HG03460 (cell line): ENCODE measurements around the gene USB1.

Source experiments
- ATAC-seq: cut with Tn5 transposase; IDR thresholded peaks from one replicate; pipeline ENCODE4 v1.9.1; 2021; ENCODE audit not compliant: unreplicated experiment

Gene USB1

DNA sequence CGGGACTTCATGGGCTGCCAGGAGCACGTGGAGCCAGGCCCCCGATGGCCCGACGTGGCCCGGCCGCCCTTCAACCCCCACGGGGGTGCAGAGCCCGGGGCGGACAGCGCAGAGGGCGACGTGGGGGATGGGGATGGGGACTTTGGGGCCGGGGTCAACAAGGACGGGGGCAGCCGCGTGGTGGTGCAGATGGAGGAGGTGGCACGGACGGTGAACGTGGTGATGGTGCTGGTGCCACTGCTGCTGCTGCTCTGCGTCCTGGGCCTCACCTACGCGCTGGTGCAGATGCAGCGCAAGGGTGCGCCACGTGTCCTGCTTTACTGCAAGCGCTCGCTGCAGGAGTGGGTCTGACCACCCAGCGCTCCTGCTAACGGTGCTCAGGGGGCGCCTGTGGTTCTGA lies 43.9 kb downstream of the USB1 start:
- ATAC-seq, result no peak

DNA sequence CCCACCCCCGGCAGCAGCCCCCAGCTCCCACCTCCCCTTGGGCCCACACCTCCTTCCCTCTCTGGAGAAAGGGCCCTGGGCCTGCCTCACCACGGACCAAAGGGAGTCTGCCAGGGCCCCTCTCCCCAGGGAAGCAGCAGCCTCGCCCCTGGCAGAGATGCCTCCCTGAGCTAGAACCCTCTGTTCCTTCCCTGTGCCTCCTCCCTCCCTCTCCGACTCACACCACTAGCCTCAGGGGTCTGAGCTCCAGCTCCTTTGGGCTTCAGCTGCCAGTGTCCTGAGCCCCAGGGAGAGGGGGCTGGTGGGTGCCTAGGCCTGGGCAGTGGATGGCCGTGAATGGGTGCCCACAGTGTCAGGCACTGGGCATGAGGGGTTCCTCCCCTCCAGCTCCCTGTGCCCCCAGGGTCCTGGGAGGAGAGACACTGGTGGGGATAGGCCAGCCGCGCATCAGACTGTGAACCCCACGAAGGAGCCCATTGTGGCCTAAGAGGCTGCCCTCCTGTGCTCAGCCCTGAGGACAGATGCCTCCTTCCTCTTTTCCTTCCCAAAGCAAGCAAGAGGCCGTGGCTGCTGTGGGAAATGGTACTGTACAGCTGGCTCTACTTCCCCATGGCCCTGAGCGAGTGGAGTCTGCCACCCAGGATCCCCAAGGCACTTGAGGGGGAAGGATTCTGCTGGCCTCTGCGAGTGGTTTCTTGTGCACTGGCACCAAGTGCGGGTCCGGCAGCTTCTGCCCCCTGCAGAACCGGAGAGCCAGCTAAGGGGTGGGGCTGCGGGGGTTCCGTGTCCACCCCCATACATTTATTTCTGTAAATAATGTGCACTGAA lies 45.1 kb downstream of the USB1 start:
- ATAC-seq, result no peak

DNA sequence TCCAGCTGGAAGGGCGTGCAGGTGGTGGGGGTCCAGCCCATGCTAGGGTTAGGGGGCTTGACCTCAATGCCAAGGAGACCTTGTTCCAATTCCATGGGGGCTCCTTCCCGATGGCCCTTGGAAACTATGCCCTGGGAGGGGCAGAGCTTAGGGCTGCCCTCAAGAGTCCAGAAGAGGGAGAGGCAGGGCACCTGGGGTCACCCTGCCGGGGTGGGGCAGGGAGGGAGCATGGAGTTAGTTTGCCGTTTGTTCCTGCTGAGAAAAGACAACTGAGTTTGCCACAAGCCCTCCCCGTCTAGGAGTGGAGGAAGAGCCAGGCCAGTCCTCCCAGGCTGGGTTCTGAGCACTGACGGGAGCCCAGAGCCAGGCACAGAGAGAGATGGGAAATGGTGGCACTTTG lies 45.7 kb downstream of the USB1 start:
- no peak for ATAC-seq

DNA sequence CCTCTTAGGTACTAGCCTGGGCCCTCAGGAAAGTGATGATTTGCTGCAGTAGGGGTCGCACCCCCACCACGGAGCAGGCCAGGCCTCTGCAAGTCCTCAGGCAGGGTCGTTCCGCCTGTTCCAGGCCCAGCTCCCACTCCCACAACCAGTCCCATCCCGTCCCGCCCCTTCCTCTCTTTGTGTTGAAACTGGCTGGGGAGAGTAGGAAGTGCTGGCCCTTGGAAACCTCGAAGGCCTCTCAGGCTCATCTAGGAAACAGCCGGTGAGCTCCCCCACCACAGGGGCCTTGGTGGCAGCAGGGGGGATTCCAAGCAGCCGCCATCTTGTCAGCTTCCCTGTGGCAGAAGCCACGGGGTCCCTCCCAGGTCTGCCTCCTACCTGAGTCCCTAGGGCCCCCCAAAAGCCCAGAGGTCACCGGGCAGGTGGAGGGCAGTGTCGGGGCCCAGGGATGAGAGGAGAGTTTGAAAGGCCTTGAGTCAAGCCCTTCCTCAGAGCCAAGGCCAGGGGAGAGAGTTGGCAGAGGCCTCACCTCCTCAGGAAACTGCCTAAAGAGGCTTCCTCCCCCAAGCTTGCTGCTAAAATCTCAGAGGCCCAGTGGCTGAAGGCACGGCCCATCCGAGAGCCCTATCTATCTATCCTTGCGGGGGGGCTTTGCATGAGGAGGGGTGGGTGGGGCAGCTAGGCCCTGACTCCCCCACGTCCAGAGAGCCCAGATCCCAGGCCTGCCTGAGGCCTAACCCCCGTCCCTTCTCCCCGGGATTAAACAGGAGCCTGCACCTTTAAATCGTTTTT lies 46.5 kb downstream of the USB1 start:
- no peak for ATAC-seq

DNA sequence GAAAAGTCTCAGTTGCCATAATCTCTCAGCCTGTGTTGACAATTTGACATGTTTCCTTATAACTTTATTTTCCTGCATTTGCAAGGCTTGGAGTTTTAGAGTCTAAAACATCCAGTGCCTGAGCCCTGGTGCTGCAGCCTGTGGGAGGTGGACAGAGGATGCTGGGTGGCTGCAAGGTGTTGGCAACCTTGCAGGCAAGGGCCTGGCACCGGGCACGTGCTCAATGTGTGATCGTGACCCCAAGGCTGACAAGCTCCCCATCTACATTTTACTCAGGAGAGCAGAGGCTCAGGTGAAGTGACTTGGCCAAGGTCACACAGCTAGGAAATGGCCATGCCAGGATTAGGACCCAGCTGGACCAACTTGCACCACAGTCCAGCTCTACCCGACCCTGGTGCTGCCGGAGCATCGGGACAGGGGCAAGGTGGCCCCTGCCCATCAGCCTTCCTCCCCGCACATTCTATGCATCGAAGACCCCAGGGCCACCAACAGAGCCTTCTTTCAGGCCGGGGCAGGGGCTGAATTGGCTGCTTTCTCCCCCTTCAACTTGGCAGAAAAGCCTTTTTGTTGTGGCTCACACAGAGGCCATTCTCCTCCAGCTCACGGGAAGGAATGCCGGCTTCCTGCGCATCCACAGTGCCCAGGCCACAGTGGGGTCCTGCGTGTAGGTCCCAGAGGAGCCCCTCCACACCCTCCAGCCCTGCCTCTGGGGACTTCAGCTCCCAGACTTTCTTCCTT lies 47.5 kb downstream of the USB1 start:
- no peak for ATAC-seq

DNA sequence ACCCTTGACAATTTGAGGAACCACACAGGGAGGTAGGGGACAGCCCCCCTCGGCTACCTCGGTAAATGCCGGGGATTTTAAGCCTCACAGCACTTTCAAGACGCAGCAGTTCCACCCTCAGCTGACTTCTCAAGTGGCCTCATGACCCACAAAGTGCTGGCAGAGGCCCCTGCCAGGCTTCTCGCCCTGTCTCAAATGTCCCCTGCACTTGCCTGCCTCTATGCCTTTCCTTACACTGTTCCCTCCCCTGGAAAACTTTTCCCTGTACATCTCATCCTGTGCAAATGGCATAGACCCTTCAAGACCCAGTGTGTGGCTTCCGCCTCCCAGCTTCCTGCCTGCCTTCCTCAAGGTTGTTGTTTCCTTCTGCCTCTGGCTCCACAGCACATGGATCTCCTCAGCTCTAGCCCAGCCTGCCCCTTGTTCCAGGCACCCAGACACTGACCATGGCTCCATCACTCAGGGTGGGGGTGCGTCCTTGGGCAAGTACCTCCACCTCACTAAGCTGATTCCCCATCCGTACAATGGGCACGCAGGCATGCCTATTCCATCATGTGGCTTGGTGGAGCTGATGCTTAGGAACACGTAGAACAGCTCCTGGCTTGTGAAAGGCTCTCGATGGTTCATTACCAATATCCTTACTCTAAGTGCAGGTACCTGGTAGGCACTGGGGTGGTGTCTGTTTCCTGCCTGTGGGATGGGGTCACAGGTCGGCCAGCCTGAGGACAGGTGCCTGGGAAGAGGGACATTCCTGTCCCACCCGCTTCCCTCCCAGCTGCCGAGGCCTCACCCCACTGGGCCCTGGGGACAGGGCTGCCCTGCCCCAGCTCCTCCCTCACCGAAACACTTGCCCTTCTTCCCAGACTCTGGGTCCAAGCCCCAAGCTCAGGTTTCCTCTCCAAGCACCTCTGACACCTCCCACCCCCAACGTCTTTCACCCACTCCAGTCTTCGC lies 48.3 kb downstream of the USB1 start:
- no peak for ATAC-seq

DNA sequence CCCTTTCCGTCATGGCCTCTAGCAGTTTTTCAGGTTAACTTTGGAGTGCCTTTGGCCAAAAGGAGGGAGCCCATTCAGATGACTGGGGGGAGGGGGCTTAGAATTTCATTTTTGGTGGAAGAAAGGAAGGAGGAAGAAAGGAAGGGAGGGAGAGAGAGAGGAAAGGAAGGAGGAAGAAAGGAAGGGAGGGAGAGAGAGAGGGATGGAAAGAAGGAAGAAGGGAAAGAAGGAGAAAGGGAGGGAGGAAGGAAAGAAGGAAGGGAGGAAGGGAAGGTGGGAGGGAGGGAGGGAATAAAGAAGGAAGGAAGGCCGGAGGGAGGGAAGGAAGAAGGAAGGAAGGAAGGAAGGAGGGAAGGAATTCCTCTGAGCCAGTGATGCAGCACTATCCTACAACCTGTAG lies 50.1 kb downstream of the USB1 start:
- ATAC-seq, result no peak

DNA sequence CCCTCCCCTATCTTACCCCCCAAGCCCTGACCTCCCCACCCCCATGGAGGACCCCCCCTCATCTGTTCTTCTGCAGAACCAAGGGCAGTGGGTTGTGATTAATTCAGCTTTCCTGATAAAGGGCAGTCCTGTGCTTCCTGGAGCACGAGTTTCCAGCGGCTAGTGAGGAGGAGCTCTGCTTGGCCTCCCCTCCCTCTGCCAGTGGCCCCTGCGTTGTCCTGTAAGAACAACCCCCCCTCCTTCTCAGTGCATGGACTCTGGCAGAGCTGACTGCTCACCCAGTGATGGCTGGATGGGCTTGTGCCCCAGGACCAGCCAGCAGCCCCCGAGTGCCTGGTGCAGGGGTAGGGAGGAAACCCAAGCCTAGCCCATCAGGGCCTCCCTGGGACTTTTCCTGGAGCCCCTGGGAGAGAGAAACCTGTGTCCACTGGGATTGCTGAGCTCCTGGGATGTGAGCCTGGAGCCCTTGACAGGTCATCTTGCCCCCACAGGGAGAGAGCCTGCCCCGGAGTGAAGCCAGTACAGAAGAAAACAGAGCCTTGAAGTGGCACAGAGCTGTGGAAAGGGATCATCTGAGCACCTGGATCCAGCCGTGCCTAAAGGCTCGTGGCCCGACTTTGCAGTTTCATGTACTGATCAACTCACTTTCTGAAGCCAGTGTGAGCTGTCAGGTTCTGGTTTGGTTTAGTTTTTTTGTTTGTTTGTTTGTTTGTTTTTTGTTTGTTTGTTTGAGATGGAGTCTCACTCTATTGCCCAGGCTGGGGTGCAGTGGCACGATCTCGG lies 50.8 kb downstream of the USB1 start:
- no peak for ATAC-seq

DNA sequence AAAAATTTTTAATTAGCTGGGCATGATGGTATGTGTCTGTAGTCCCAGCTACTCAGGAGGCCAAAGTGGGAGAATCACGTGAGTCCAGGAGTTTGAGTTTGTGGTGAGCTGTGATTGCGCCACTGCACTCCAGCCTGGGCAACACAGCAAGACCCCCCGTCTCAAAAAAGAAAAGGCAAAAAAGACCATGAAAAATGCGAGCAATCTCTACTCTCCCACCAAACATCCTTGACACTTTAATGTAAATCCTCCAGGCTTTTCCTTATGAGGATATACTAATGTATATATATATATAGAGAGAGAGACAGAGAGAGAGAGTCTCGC lies 52.4 kb downstream of the USB1 start:
- ATAC-seq, result no peak

DNA sequence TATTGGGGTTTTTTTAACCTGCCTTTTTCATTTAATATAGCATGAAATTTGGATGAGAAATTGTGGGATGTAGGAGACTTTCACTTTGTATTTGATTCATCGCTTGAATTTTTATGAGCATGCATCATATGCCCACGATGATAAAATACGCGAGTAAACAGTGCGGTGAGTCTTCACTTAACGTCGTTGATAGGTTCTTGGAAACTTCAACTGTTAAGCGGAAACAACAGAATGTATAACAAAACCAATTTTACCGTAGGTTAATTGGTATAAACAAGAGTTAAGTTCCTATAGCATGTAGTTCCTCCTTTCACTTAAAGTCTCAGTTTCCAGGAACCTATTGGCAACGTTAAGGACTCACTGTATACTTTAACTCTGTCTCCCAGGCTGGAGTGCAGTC lies 53.1 kb downstream of the USB1 start:
- ATAC-seq, result no peak

DNA sequence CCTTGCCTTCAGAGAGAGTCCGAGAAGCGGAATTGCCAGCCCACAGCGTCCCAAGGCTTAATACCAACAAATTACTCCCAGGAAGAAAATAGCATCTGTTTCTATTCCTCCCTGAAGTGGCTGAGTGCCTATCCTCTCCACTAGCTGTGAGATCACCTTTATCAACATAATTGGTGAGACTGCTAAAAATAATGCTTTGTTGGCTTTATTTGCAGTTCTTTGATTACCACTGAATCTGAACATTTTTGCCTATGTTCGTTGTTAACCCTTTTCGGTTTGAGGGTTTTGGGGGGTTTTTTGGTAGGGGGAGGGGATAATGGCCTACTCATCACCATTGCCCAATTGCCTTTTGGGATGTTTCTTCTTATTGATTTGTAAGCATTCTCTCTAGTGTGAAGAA lies 55.4 kb downstream of the USB1 start:
- ATAC-seq, result no peak

DNA sequence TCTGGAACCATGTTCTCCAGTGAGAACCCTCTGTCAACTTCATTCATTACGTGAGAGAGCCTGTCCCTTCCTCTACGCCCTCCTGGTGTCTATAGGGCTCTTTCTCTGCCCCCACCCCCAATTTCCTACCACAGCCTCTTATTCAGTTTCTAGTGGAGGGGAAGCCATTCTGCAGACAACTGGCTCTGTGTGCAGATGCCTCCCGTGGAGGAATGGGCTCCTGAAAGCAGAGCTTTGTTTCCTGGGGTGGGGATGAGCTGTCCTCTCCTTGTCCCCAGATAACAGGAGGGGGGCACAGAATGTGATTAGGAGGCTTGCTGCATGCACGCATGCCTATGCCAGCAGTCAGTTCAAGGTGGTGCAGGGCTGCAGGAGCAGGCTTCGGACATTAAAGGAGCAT lies 55.9 kb downstream of the USB1 start:
- no peak for ATAC-seq

DNA sequence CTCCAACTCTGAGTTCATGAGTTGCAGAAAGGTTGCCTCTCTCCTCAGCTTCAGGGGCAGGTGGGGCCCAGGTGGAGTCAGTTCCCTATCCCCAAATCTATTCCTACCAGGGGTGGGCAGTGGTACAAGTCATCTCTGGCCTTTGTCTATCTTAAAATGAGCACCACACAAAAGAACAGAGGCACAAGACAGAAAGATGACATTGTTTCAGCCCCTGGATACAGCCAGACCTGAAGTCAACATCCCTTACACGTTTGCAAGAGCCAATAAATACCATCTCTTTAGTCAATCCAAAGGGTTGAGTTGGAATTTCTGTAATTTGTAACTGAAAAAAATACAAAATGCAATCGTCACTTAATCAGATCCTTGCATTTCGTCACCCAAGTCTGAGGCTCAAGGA lies 56.6 kb downstream of the USB1 start:
- ATAC-seq, result no peak

DNA sequence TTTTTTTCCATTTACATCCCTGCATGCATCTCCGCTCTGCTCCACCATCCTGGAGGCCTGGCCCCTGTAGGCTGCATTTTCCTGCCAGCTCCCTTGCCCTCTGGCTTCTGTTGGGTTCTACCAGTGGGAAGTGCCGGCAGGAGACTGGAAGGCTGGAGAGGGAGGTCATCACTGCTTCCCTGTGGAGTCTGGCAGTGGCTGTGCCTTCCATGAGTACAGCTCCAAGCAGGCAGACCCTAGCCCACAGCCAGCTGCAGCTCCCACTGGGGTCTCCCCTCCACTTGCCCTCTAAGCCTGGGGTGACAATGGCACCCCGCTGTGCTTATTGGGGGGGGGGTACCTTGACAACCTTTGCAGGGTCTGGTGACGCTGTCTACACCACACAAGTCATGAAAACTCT lies 61.6 kb downstream of the USB1 start:
- ATAC-seq, result no peak

DNA sequence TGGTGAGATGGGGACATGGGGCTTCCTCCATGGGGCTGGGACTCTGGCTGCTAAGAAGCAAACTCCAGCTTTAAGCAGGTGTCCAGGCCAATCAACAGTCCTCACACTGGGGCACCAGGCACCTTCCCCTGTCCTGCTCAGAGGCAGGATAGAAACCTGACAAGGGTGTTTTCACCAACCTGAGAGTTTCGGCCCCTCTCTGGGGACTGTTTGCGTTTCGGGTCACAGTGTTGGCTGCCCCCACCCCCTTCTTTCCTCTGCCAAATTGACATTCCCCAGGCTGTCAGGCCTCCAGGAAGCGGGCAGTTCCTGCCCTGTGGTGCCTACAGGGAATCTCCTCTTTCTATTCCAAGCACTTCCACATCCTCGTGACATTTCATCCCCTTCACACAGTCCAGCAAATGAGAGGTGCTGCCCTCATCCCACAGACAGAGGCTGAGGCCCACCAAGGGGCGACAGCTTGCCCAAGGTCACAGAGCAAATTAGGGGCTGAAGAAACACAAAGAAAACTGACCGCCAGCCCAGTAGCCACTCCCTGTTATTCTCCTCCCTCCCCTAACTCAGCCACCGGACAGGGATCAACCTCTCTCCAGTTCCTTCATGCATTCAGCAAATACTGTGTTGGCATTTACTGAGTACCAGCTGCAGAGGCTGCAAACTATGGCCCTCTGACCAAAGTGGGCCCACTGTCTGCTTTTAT lies 62.3 kb downstream of the USB1 start:
- no peak for ATAC-seq

DNA sequence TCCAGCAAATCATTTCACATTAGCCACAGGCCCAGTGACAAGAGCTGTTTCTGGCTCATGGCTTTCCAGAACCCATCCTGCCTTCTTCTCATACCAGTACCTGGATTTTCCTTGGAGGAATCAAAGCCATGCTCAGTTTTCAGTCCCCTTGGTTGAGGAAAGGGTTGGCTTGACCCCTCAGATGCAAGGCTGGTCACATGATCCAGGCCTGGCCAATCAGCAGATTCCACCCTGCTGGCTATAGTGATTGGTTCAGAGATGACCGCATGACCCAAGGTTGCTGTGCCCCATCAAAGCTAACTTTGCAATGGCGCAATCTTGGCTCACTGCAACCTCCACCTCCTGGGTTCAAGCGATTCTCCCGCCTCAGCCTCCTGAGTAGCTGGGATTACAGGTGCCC lies 69.4 kb downstream of the USB1 start:
- ATAC-seq, result no peak
